Neuronal stem cell (in vitro differentiated cells): ENCODE results near the gene KRTAP12-4.
"Not testable (repeated sequence)": the region's sequence is repeated elsewhere in the genome, so short reads cannot be mapped to it uniquely, and the experiment has no call there.

Experiments
- DNase-seq: peaks from one replicate; pipeline ENCODE4 v3.0.0-alpha.2; 2013; ENCODE audit warnings: low spot score
- H2AFZ ChIP-seq: one replicate; pipeline ENCODE4 v1.6.1; 2013; ENCODE audit warnings: mild to moderate bottlenecking, low read length, inconsistent platforms
- H2AK5ac ChIP-seq: 2 replicates; pipeline ENCODE4 v1.6.1; 2013; ENCODE audit warnings: low read depth, mild to moderate bottlenecking, inconsistent platforms, low read length, moderate library complexity, mixed read lengths
- H2BK120ac ChIP-seq: 2 replicates; pipeline ENCODE4 v1.6.1; 2013; ENCODE audit warnings: low read depth, mild to moderate bottlenecking, inconsistent platforms, low read length, moderate library complexity, mixed read lengths
- H2BK12ac ChIP-seq: one replicate; pipeline ENCODE4 v1.6.1; 2013; ENCODE audit warnings: low read length, inconsistent platforms
- H2BK15ac ChIP-seq: 2 replicates; pipeline ENCODE4 v1.6.1; 2013; ENCODE audit warnings: mild to moderate bottlenecking, low read length, inconsistent platforms, mixed read lengths
- H2BK5ac ChIP-seq: one replicate; pipeline ENCODE4 v1.6.1; 2013; ENCODE audit warnings: inconsistent platforms, mild to moderate bottlenecking, low read length, moderate library complexity
- H3K14ac ChIP-seq: one replicate; pipeline ENCODE4 v1.6.1; 2013; ENCODE audit warnings: low read length, inconsistent platforms
- H3K18ac ChIP-seq: 2 replicates; pipeline ENCODE4 v1.6.1; 2013; ENCODE audit warnings: low read length, inconsistent platforms
- H3K23ac ChIP-seq: 2 replicates; pipeline ENCODE4 v1.6.1; 2013; ENCODE audit warnings: low read depth, mild to moderate bottlenecking, mixed read lengths, low read length, inconsistent platforms; ENCODE audit not compliant: poor library complexity
- H3K27ac ChIP-seq: replicated peaks from 3 replicates; pipeline ENCODE4 v1.5.1; 2013; ENCODE audit warnings: low read length, inconsistent platforms
- H3K27me3 ChIP-seq, 3 experiments: 2 replicates each; pipeline ENCODE4 v1.6.1; 2013; ENCODE audit warnings: low read length in 3 of 3, mild to moderate bottlenecking in 2 of 3, inconsistent platforms in 1 of 3, low read depth in 1 of 3, mixed read lengths in 1 of 3, moderate library complexity in 1 of 3; ENCODE audit not compliant: control insufficient read depth in 3 of 3, insufficient read depth in 3 of 3
- H3K36me3 ChIP-seq, 2 donors: replicated peaks in 1 of 2; 2 replicates each; pipeline ENCODE4 v1.6.1; 2013; ENCODE audit warnings: low read length in 2 of 2; ENCODE audit not compliant: control insufficient read depth in 2 of 2, insufficient read depth in 2 of 2
- H3K4ac ChIP-seq: 2 replicates; pipeline ENCODE4 v1.6.1; 2013; ENCODE audit warnings: inconsistent platforms, mild to moderate bottlenecking, low read length, moderate library complexity
- H3K4me1 ChIP-seq, 2 donors: 1 replicate in 1 of 2; 2 replicates in 1 of 2; pipeline ENCODE4 v1.6.1; 2013; ENCODE audit warnings: low read length in 2 of 2, low read depth in 1 of 2; ENCODE audit not compliant: control insufficient read depth in 2 of 2, insufficient read depth in 1 of 2
- H3K4me2 ChIP-seq: one replicate; pipeline ENCODE4 v1.6.1; 2013; ENCODE audit warnings: mild to moderate bottlenecking, low read length, inconsistent platforms; ENCODE audit not compliant: insufficient read depth, poor library complexity, severe bottlenecking
- H3K4me3 ChIP-seq, 2 donors: 2 replicates each; pipeline ENCODE4 v1.5.1; 2013; ENCODE audit warnings: low read length in 2 of 2, mild to moderate bottlenecking in 2 of 2, inconsistent platforms in 1 of 2, moderate library complexity in 1 of 2
- H3K79me1 ChIP-seq: one replicate; pipeline ENCODE4 v1.6.1; 2013; ENCODE audit warnings: low read depth, mild to moderate bottlenecking, inconsistent platforms, low read length, moderate library complexity
- H3K9ac ChIP-seq: one replicate; pipeline ENCODE4 v1.6.1; 2013; ENCODE audit warnings: mild to moderate bottlenecking, low read depth, low read length, inconsistent platforms; ENCODE audit not compliant: poor library complexity
- H3K9me3 ChIP-seq, 2 donors: replicated peaks in 1 of 2; 2 replicates each; pipeline versions ENCODE3 to v1.6.1; 2013; ENCODE audit warnings: low read length in 2 of 2, mild to moderate bottlenecking in 2 of 2, inconsistent platforms in 1 of 2, low read depth in 1 of 2, mixed read lengths in 1 of 2, moderate library complexity in 1 of 2; ENCODE audit not compliant: control insufficient read depth in 2 of 2, insufficient read depth in 1 of 2
- H4K8ac ChIP-seq: one replicate; pipeline ENCODE4 v1.6.1; 2013; ENCODE audit warnings: low read depth, mild to moderate bottlenecking, inconsistent platforms, low read length, moderate library complexity
- H4K91ac ChIP-seq: one replicate; pipeline ENCODE4 v1.6.1; 2013; ENCODE audit warnings: low read length, low read depth, mild to moderate bottlenecking, inconsistent platforms; ENCODE audit not compliant: poor library complexity
- WGBS, 2 donors: extraction: QIAGEN DNeasy Blood & Tissue Kit; methylation state at CpG; one replicate each; pipeline ENCODE4 v1.1.7; 2013; ENCODE audit warnings: missing lambda C conversion rate in 2 of 2, mixed read lengths in 1 of 2; ENCODE audit not compliant: insufficient read length in 2 of 2, insufficient replicate concordance in 1 of 2; ENCODE audit errors: extremely low coverage in 2 of 2; 5-methylcytosine and 5-hydroxymethylcytosine counted together

Gene KRTAP12-4

DNA sequence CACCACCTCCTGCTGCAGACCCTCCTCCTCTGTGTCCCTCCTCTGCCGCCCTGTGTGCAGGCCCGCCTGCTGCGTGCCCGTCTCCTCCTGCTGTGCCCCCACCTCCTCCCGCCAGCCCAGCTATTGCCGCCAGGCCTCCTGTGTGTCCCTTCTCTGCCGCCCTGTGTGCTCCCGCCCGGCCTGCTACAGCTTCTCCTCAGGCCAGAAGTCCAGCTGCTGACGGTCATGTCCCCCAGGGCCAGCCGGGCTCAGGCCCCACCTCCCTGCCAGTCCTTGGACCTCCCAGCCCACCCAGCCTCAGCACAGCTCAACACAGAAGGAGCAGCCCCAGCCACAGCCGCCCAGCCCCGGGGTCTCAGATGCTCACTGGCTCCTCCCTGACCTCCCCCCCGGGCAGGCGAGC, 26.6 kb downstream of the KRTAP12-4 start:
- not testable (repeated sequence) for H3K27me3 ChIP-seq, H3K23ac ChIP-seq, H3K4me1 ChIP-seq, H3K9ac ChIP-seq, H3K36me3 ChIP-seq, H2BK15ac ChIP-seq, H3K4me3 ChIP-seq, DNase-seq, H3K9me3 ChIP-seq, H2AK5ac ChIP-seq, H2AFZ ChIP-seq, H3K4me2 ChIP-seq, H3K27ac ChIP-seq, H2BK5ac ChIP-seq, H4K91ac ChIP-seq, H2BK120ac ChIP-seq, H3K4ac ChIP-seq, H3K79me1 ChIP-seq
- no CpG with 5 or more reads among the region's 15 CpGs for WGBS, 2 donors
- Histone ChIP-seq H2BK12ac (peak overlapping the region; percentile 92), H3K14ac (peak overlapping the region; percentile 28), H4K8ac (peak overlapping the region; percentile 77), H3K18ac (peak overlapping the region; percentile 67)

DNA sequence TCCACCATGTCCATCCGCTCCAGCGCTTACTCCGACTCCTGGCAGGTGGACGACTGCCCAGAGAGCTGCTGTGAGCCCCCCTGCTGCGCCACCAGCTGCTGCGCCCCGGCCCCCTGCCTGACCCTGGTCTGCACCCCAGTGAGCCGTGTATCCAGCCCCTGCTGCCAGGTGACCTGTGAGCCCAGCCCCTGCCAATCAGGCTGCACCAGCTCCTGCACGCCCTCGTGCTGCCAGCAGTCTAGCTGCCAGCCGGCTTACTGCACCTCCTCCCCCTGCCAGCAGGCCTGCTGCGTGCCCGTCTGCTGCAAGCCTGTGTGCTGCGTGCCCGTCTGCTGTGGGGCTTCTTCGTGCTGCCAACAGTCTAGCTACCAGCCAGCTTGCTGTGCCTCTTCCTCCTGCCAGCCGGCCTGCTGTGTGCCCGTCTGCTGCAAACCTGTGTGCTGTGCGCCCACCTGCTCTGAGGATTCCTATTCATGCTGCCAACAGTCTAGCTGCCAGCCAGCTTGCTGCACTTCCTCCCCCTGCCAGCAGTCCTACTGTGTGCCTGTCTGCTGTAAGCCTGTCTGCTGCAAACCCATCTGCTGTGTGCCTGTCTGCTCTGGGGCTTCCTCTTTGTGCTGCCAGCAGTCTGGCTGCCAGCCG, 27.2 kb downstream of the KRTAP12-4 start:
- peak overlapping the region; percentile 67 for H3K18ac ChIP-seq
- H3K4me1 ChIP-seq, H2AK5ac ChIP-seq, H3K27ac ChIP-seq, H3K79me1 ChIP-seq, H2BK12ac ChIP-seq, H3K23ac ChIP-seq, H3K27me3 ChIP-seq, H3K4ac ChIP-seq, H2BK120ac ChIP-seq, H2AFZ ChIP-seq, H2BK5ac ChIP-seq, H4K91ac ChIP-seq, H2BK15ac ChIP-seq, H3K9me3 ChIP-seq, H3K9ac ChIP-seq, DNase-seq, H3K4me2 ChIP-seq, H3K36me3 ChIP-seq: not testable (repeated sequence)
- H4K8ac ChIP-seq: peak overlapping the region; percentile 77
- H3K4me3 ChIP-seq: peak overlapping the region in 1 of 2 donors; percentile 28
- H3K14ac ChIP-seq: peak overlapping the region; percentile 4
- WGBS, 2 donors: no CpG with 5 or more reads among the region's 20 CpGs

GRCh38 chr21:44626673-44627143, 27.8 kb downstream of the KRTAP12-4 start, which contains the start of gene KRTAP10-9:
KRTAP10-9 (plus strand) TSS chr21:44627093; CDS start chr21:44627172, 79 bp downstream.
- H2BK12ac ChIP-seq: peak within 1 kb of the TSS; percentile 92
- H3K27me3 ChIP-seq: no peaks in the 10 kb centered on the region
- H3K4me2 ChIP-seq: no peak within 1 kb of the TSS
- H3K18ac ChIP-seq: peak within 1 kb of the TSS; percentile 67
- H2AFZ ChIP-seq: no peak within 1 kb of the TSS
- H3K27ac ChIP-seq: no peak within 1 kb of the TSS
- H3K4me3 ChIP-seq: peak within 1 kb of the TSS in 1 of 2 donors; percentile 28
- H3K14ac ChIP-seq: peak within 1 kb of the TSS; percentile 28
- no peak within 1 kb of the TSS for H3K23ac ChIP-seq
- no peaks in the 10 kb centered on the region for H3K79me1 ChIP-seq
- H2BK15ac ChIP-seq: no peak within 1 kb of the TSS
- H3K9me3 ChIP-seq: peaks cover 4 to 8% of the 10 kb centered on the region in 2 donors
- no peaks in the 10 kb centered on the region for H3K4me1 ChIP-seq
- no peak for DNase-seq
- whole genome bisulfite sequencing, 2 donors: no CpG with 5 or more reads among the region's 7 CpGs
- H3K9ac ChIP-seq: no peak within 1 kb of the TSS
- H3K4ac ChIP-seq: no peak within 1 kb of the TSS
- no peak within 1 kb of the TSS for H4K91ac ChIP-seq
- no peak within 1 kb of the TSS for H2BK120ac ChIP-seq
- H2AK5ac ChIP-seq: no peak within 1 kb of the TSS
- H4K8ac ChIP-seq: peak within 1 kb of the TSS; percentile 77
- H3K36me3 ChIP-seq: no peaks in the 10 kb centered on the region
- H2BK5ac ChIP-seq: no peak within 1 kb of the TSS

- WGBS, 2 donors: no CpG with 5 or more reads among the region's 10 CpGs
- no peaks in the 10 kb centered on the region for H3K79me1 ChIP-seq
- H4K8ac ChIP-seq: no peak overlapping the region
- no peak overlapping the region for H3K27ac ChIP-seq
- H3K14ac ChIP-seq: no peak overlapping the region
- no peak overlapping the region for H3K9ac ChIP-seq
- no peak overlapping the region for H3K4me2 ChIP-seq
- DNase-seq: no peak
- no peaks in the 10 kb centered on the region for H3K27me3 ChIP-seq
- no peaks in the 10 kb centered on the region for H3K4me1 ChIP-seq
- peaks cover 4 to 8% of the 10 kb centered on the region in 2 donors for H3K9me3 ChIP-seq
- no peak overlapping the region for H3K23ac ChIP-seq
- no peak overlapping the region for H2AK5ac ChIP-seq
- H3K4me3 ChIP-seq: no peak overlapping the region
- H3K4ac ChIP-seq: no peak overlapping the region
- no peak overlapping the region for H2BK15ac ChIP-seq
- peak overlapping the region; percentile 50 for H3K18ac ChIP-seq
- H2BK12ac ChIP-seq: no peak overlapping the region
- no peak overlapping the region for H4K91ac ChIP-seq
- H2BK5ac ChIP-seq: no peak overlapping the region
- no peak overlapping the region for H2BK120ac ChIP-seq
- no peaks in the 10 kb centered on the region for H3K36me3 ChIP-seq
- no peak overlapping the region for H2AFZ ChIP-seq
Observed at GRCh38 chr21:44626262-44626661, 28.2 kb downstream of the KRTAP12-4 start.
